Epithelial cell of proximal tubule (primary cell): ENCODE data around the gene ZNF556. TPM values are rescaled to one million over a fixed set of nuclear protein-coding genes. Genes with fewer than 3 reads are reported as not detected.
"Not testable (repeated sequence)": the region's sequence is repeated elsewhere in the genome, so short reads cannot be mapped to it uniquely, and the experiment has no call there.

Experiments used
- DNase-seq: peaks from one replicate; pipeline ENCODE4 v3.0.0-alpha.2; 2011; ENCODE audit warnings: low read depth
- H3K4me3 ChIP-seq: 2 replicates; pipeline ENCODE4 v1.5.1; 2011; ENCODE audit warnings: low read depth, mild to moderate bottlenecking, low read length
- total RNA-seq: library from RNA; depleted of rRNA; stranded (reverse); fragments of >200 nt; gene quantifications from 2 replicates; pipeline ENCODE4 v1.2.3, GENCODE V29; 2015
- TF ChIP-seq, protein P1 (sequence below): conservative IDR thresholded peaks from 2 replicates; pipeline ENCODE4 v1.5.1; 2012; ENCODE audit warnings: low read depth, mild to moderate bottlenecking, low read length

The ZNF556 gene
- total RNA-seq, 1 donor from 2014 or later, result 0.06 TPM

DNA sequence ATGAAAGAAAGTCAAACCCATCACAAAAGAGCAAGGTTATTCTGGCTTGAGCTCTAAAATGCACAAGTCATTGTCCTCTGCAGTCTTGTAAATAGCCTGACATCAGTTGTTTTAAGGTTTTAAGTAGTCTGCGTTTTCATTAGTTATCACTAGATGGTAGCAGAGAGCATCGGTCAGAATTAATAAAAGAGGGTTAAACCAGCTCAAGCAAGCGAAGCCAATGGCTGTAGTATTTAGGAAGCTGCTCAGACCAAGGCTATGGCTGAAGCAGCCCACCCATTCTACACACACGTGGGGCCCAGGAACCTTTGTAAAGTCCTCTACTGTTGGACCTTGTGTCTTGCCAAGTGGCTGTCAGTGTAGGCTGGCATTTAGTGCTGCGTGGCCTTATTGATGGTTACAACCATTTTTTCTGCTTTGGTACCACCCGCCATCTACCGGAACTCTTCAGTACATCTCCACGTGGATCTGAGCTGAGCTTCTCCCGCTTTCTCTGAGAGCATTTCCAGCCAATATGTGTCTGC, 20.3 kb downstream of the ZNF556 start:
- H3K4me3 ChIP-seq, result no peak overlapping the region
- TF ChIP-seq, protein P1, sequence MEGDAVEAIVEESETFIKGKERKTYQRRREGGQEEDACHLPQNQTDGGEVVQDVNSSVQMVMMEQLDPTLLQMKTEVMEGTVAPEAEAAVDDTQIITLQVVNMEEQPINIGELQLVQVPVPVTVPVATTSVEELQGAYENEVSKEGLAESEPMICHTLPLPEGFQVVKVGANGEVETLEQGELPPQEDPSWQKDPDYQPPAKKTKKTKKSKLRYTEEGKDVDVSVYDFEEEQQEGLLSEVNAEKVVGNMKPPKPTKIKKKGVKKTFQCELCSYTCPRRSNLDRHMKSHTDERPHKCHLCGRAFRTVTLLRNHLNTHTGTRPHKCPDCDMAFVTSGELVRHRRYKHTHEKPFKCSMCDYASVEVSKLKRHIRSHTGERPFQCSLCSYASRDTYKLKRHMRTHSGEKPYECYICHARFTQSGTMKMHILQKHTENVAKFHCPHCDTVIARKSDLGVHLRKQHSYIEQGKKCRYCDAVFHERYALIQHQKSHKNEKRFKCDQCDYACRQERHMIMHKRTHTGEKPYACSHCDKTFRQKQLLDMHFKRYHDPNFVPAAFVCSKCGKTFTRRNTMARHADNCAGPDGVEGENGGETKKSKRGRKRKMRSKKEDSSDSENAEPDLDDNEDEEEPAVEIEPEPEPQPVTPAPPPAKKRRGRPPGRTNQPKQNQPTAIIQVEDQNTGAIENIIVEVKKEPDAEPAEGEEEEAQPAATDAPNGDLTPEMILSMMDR, result peak; percentile 63
- DNase-seq, result peak; percentile 29

DNA sequence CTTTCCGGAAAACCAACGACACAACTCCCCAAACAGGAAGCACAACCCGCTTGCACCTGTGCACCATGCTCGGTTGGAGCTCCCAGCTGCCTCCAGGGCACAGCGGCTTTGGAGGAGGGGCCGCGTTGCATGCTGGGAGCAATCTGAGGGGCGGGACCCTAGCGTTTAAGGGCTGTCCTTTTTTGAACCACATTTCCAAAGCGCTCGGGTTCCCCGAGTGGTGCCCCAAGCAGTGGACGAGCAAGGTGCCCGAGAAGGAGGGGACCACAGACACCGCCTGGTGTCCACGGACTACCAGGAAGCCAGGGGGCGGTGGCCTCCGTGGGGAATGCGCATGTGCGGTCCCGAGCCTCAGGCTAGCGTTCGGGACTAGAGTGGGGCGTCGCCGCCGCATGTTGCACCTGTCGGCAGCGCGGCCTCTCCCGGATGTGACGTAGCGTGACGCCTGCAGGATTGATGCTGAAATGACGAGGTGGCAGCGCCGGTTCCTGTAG, 21.6 kb downstream of the ZNF556 start:
- no peak for DNase-seq
- H3K4me3 ChIP-seq, result no peak overlapping the region
- TF ChIP-seq, protein P1, result no peak

DNA sequence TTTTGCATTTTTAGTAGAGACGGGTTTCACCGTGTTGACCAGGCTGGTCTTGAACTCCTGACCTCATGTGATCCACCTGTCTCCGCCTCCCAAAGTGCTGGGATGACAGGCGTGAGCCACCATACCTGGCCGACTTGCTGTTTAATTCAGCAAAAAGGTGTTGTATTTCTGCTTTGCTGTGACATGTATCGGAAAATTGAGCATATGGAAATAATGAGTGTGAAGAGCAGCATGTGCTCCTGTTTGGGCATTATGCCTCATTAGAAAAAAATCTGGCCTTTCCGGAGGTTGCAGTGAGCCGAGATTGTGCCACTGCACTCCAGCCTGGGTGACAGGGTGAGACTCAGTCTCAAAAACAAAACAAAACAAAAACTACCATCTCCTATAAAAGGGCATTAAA, 23.4 kb downstream of the ZNF556 start:
- not testable (repeated sequence) for DNase-seq, H3K4me3 ChIP-seq

DNA sequence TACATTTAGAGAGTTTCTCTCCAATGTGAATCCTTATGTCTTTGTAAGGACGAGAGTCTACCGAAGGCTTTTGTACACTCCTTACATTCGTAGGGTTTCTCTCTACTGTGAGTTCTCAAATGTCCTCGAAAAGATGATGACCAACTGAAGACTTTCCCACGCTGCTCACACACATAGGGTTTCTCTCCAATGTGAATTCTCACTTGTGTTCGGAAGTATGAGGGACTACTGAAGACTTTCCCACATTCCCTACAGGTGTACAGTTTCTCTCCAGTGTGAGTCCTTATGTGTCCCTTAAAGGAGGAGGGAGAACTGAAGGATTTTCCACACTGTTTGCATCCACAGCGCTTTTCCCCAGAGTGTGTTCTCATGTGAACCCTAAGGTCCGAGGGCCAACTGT, 29.6 kb downstream of the ZNF556 start:
- no peak for DNase-seq
- TF ChIP-seq, protein P1, result no peak
- H3K4me3 ChIP-seq, result no peak overlapping the region

DNA sequence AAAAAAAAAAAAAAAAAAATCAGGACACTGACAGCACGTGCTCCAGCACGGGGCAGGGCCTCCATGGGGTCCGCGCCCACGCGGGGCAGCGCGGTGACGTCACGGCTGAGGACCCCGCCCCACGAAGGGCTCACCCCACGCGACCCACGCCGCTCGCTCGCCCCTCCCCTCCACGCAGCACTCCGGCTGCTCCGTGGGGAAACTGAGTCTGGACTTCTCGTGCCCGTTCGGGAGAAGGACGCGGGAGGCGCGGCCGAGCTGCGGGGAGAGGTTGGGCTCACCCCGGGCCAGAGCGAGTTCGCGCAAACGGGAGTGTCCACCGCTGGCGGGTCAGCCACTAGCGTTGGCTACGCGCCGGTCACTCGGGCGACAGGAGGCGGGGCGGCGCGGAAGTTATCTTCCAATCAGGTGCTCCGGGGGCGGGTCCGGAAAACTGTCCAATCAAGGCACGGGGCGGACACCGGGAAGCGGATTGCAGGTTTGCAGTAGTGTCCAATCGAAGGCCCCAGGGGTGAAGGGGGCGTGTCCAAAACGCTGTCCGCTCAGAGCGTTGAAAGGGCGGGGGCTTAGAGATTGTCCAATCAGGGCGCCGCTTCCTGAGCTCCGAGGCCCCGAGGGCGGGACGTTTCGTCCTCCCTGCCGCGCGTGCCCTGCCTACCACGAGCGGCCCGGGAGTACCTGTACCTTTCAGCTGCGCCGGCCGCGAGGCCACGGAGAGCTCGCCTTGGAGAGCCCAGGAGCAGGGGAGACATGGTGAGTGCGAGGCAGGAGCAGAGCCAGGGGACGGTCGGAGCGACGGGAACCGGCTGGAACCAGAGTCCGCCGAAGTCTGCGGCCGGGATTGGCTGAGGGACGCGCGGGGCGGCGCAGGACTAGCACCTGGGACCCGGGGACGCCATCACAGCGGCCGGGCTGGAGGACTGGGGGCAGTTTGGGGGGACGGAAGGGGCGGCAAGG, 33.4 kb downstream of the ZNF556 start, which contains the start of gene ZNF57:
ZNF57 (plus strand) TSS at position 633 of the 957 bp plus-strand sequence; CDS start at position 751, 118 bp downstream.
- TF ChIP-seq, protein P1, result no peak
- DNase-seq, result peak; percentile 89
- peak within 1 kb of the TSS; percentile 96 for H3K4me3 ChIP-seq

DNA sequence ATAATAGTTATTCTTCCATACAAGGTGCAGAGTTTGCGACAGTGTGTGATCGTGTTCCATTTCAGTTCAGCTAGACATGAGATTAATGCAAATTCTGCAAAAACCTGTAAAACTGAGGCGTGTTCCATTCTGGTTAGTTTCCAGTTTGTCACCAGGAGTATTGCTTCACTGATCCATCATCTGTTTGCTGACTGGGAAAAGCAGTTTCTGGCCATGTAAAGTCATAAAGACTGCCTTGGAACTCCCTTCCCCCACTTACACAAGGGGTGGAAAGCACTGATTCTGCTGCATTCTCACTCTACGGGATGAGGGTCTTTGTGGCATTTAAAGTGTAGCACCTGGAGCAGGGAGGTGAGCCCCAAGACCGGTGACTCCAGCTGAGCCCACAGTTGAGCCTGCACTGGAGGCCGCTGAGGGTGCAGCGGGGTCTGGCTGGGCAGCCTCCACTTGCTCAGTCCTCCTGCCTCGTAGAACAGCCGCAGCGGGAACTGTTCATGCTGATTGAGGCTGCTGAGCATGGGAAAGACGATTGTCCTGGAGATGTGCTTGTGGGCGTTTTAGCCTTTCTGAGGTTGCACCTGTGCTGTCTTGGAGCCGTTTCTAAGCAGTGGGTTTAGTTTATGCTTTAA, 35.6 kb downstream of the ZNF556 start:
- no peak for DNase-seq
- H3K4me3 ChIP-seq, result no peak overlapping the region
- TF ChIP-seq, protein P1, result no peak

DNA sequence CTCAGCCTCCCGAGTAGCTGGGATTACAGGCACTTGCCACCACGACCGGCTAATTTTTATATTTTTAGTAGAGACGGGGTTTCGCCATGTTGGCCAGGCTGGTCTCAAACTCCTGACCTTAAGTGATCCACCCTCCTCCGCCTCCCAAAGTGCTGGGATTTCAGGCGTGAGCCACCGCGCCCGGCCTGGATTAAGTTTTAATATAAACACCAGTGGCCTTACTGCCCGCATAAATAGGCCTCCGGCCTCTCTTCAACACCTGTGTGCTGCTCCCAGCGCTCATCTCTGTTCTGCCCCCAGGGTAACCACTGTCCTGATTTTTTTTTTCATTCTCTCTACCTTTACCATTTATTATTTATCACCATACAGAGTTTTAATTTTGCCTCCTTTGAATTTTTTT, 36.2 kb downstream of the ZNF556 start:
- H3K4me3 ChIP-seq, DNase-seq: not testable (repeated sequence)
